ENCODE measurements around the gene RCCD1.

- TF ChIP-seq CTCF (IDR thresholded peaks at IDR 0.05) (no peak), ZNF138 (CRISPR knock-in tag; conservative IDR thresholded peaks at IDR 0.05) (no peak)
Observed at GRCh38 chr15:90938261-90938660, 16.4 kb upstream of the RCCD1 start.

Data from WTC11 (cell line).